ENCODE results near the gene MARCHF9. TPM values are rescaled to one million over a fixed set of nuclear protein-coding genes. Genes with fewer than 3 reads are reported as not detected.

The MARCHF9 gene
- total and polyA plus RNA-seq, 2 donors (not counting 1 experiment from before 2014, with no cell fraction given), result 3.8 to 4.8 TPM

DNA sequence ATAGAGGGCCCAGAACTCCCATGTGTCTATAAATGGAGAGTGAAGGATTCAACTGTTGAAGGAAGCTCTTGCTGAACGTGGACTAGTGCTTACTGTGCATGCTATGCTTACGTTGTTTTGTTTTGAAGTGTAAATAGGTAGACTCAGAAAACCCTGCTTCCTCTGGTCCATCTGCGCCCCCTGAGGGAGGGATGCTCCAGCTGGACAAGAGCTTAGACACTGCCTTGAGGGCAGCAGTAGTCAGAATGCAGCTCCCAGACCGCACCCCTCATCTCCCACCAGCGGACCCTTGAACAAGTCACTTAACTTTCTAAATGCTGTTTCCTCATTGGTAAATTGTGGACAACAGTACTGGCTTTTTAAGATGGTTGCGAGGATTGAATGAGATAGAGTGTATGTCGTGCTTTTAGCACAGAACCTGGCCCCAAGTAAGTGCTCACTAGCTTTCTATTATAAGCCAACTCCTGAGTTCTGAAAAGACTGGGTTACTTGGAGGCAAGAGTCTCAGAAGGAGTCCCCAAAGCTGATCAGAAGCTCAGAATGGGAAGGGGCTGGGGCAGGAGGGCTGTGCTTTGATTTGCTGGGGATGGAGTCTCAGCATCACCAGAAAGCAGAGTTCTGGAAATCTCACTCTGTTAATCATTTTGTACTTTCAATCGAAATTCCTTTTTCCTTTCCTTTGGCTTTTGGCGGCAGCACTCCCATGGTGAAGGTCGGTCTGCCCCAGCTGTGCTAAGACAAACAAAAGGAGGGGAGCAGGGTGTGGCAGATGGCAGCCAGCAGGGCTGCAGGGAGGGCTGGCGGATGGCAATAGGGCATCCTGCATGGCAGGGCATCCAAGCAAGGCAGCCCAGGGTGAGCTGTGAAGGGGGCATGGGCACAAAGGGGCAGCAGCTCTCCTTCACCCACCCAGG lies 31.9 kb upstream of the MARCHF9 start:
- Histone ChIP-seq H4K20me1 (ENCODE audit: control insufficient read depth, extremely low read depth, insufficient read depth, low read length) (no peaks in the 10 kb centered on the region), H3K79me2 (ENCODE audit: control insufficient read depth, insufficient read depth, low read length) (no peaks in the 10 kb centered on the region), H2AFZ (ENCODE audit: low read length) (no peak overlapping the region), H3K27me3 (ENCODE audit: control insufficient read depth, insufficient read depth, low read length) (no peaks in the 10 kb centered on the region), H3K4me3 (replicated peaks in 1 of 4; ENCODE audit: control extremely low read depth in 1 of 4, insufficient read depth in 1 of 4, low read depth in 3 of 4, low read length in 4 of 4) (no peak overlapping the region), H3K4me1 (ENCODE audit: control insufficient read depth, extremely low read depth, insufficient read depth, low read length) (peaks cover 5% of the 10 kb centered on the region), H3K9ac (ENCODE audit: insufficient read depth, low read length) (no peak overlapping the region), H3K9me3 (ENCODE audit: control insufficient read depth, insufficient read depth, low read depth, low read length) (no peaks in the 10 kb centered on the region), H3K27ac (ENCODE audit: insufficient read depth, low read length) (no peak overlapping the region), H3K4me2 (ENCODE audit: extremely low read depth, insufficient read depth, low read length) (no peak overlapping the region), H3K36me3 (ENCODE audit: control insufficient read depth, insufficient read depth, low read length) (peaks cover 10% of the 10 kb centered on the region)
- no peak for DNase-seq (ENCODE audit: low read depth in 2 of 2)
- TF ChIP-seq, protein P1, sequence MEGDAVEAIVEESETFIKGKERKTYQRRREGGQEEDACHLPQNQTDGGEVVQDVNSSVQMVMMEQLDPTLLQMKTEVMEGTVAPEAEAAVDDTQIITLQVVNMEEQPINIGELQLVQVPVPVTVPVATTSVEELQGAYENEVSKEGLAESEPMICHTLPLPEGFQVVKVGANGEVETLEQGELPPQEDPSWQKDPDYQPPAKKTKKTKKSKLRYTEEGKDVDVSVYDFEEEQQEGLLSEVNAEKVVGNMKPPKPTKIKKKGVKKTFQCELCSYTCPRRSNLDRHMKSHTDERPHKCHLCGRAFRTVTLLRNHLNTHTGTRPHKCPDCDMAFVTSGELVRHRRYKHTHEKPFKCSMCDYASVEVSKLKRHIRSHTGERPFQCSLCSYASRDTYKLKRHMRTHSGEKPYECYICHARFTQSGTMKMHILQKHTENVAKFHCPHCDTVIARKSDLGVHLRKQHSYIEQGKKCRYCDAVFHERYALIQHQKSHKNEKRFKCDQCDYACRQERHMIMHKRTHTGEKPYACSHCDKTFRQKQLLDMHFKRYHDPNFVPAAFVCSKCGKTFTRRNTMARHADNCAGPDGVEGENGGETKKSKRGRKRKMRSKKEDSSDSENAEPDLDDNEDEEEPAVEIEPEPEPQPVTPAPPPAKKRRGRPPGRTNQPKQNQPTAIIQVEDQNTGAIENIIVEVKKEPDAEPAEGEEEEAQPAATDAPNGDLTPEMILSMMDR (conservative IDR thresholded peaks at IDR 0.05 in 1 of 2, IDR thresholded peaks at IDR 0.05 in 1 of 2; ENCODE audit: low read depth in 1 of 2, low read length in 2 of 2), result no peak
- TF ChIP-seq EZH2 (IDR thresholded peaks at IDR 0.05; ENCODE audit: low read length, missing control alignments), result no peak

DNA sequence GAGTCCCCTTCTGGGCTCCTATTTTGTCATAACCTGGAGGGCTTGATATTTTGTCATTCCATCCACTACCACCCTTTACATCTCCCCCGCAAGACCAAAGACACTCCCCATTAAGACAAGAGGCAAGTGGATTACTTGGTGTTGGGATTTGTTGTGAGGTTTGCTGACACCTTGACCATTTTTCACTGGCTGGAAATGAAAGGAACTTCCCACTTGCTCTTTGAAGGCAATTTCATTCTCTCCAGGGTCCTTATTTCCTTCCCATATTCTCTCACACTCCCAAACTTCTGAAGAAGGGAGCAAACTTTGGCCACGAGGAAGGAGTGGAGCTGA lies 31.3 kb upstream of the MARCHF9 start:
- no peak for DNase-seq (ENCODE audit: low read depth in 2 of 2)
- Histone ChIP-seq H3K4me3 (replicated peaks in 1 of 4; ENCODE audit: control extremely low read depth in 1 of 4, insufficient read depth in 1 of 4, low read depth in 3 of 4, low read length in 4 of 4) (no peak overlapping the region), H4K20me1 (ENCODE audit: control insufficient read depth, extremely low read depth, insufficient read depth, low read length) (no peaks in the 10 kb centered on the region), H3K9me3 (ENCODE audit: control insufficient read depth, insufficient read depth, low read depth, low read length) (no peaks in the 10 kb centered on the region), H3K27ac (ENCODE audit: insufficient read depth, low read length) (no peak overlapping the region), H3K4me1 (ENCODE audit: control insufficient read depth, extremely low read depth, insufficient read depth, low read length) (peaks cover 5% of the 10 kb centered on the region), H2AFZ (ENCODE audit: low read length) (no peak overlapping the region), H3K4me2 (ENCODE audit: extremely low read depth, insufficient read depth, low read length) (no peak overlapping the region), H3K36me3 (ENCODE audit: control insufficient read depth, insufficient read depth, low read length) (peaks cover 8% of the 10 kb centered on the region), H3K9ac (ENCODE audit: insufficient read depth, low read length) (no peak overlapping the region), H3K79me2 (ENCODE audit: control insufficient read depth, insufficient read depth, low read length) (no peaks in the 10 kb centered on the region), H3K27me3 (ENCODE audit: control insufficient read depth, insufficient read depth, low read length) (no peaks in the 10 kb centered on the region)
- TF ChIP-seq EZH2 (IDR thresholded peaks at IDR 0.05; ENCODE audit: low read length, missing control alignments), result no peak
- TF ChIP-seq, protein P1 (conservative IDR thresholded peaks at IDR 0.05 in 1 of 2, IDR thresholded peaks at IDR 0.05 in 1 of 2; ENCODE audit: low read depth in 1 of 2, low read length in 2 of 2), result no peak

DNA sequence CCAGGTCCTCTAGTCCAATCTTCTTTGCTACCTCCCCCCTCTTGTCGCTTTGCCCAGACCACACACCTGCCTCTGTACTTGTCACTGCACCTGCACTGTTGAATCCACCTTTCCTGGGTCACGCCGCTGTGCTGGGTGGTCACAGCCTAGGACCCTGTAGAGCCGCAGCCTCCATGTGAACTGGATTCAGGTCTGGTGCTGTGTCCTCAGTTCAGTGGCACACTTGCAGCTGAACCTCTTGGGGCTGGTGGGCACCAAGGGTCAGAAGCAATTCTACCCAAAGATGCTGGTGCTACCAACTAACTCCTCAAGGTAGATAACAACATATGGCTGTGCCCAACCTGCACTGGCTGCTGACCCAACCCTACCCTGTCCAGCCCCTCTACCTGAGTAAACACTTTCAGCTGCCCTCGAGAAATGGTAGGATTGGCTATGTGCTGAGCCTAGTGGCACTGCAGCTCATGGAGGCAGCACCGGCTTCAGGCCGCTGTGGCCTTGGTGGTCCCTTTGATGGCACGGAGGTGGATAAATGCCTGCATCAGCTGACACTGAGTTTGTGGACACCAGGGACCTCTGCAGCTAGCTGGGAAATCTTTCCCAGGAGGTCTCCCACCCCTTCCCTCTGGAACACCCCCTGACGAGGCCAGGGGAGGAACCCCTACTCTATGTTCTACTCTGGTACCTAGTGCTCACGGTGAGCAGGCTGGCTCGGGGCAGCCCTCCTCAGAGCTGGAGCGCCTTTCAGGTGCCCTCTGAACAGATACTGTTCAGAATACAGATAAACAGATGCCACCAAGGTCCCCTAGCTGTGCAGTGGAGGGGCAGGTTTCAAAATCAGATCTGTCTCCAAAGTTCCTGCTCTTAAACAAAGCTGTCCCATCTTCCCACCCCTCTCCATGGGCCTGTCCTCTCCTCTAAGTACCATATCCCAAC lies 30.6 kb upstream of the MARCHF9 start:
- no peak overlapping the region for H3K9ac ChIP-seq (ENCODE audit: insufficient read depth, low read length)

More for the DNA sequence above, 30.6 kb upstream of the MARCHF9 start:
- no peaks in the 10 kb centered on the region for H3K79me2 ChIP-seq (ENCODE audit: control insufficient read depth, insufficient read depth, low read length)
- peaks cover 8% of the 10 kb centered on the region for H3K36me3 ChIP-seq (ENCODE audit: control insufficient read depth, insufficient read depth, low read length)
- no peaks in the 10 kb centered on the region for H3K27me3 ChIP-seq (ENCODE audit: control insufficient read depth, insufficient read depth, low read length)
- TF ChIP-seq, protein P1 (conservative IDR thresholded peaks at IDR 0.05 in 1 of 2, IDR thresholded peaks at IDR 0.05 in 1 of 2; ENCODE audit: low read depth in 1 of 2, low read length in 2 of 2), result no peak
- no peak for TF ChIP-seq EZH2 (IDR thresholded peaks at IDR 0.05; ENCODE audit: low read length, missing control alignments)
- H2AFZ ChIP-seq (ENCODE audit: low read length), result no peak overlapping the region
- no peak overlapping the region for H3K27ac ChIP-seq (ENCODE audit: insufficient read depth, low read length)
- no peak overlapping the region for H3K4me3 ChIP-seq (replicated peaks in 1 of 4; ENCODE audit: control extremely low read depth in 1 of 4, insufficient read depth in 1 of 4, low read depth in 3 of 4, low read length in 4 of 4)
- peaks cover 5% of the 10 kb centered on the region for H3K4me1 ChIP-seq (ENCODE audit: control insufficient read depth, extremely low read depth, insufficient read depth, low read length)
- no peak for DNase-seq (ENCODE audit: low read depth in 2 of 2)
- H3K4me2 ChIP-seq (ENCODE audit: extremely low read depth, insufficient read depth, low read length), result no peak overlapping the region
- no peaks in the 10 kb centered on the region for H3K9me3 ChIP-seq (ENCODE audit: control insufficient read depth, insufficient read depth, low read depth, low read length)
- no peaks in the 10 kb centered on the region for H4K20me1 ChIP-seq (ENCODE audit: control insufficient read depth, extremely low read depth, insufficient read depth, low read length)

Data from fibroblast of lung (primary cell).